ENCODE data around the gene ADD1. TPM values are rescaled to one million over a fixed set of nuclear protein-coding genes. Genes with fewer than 3 reads are reported as not detected.

ADD1 gene
- total and polyA plus RNA-seq, 7 donors = 124 to 224 (median 176) TPM

DNA sequence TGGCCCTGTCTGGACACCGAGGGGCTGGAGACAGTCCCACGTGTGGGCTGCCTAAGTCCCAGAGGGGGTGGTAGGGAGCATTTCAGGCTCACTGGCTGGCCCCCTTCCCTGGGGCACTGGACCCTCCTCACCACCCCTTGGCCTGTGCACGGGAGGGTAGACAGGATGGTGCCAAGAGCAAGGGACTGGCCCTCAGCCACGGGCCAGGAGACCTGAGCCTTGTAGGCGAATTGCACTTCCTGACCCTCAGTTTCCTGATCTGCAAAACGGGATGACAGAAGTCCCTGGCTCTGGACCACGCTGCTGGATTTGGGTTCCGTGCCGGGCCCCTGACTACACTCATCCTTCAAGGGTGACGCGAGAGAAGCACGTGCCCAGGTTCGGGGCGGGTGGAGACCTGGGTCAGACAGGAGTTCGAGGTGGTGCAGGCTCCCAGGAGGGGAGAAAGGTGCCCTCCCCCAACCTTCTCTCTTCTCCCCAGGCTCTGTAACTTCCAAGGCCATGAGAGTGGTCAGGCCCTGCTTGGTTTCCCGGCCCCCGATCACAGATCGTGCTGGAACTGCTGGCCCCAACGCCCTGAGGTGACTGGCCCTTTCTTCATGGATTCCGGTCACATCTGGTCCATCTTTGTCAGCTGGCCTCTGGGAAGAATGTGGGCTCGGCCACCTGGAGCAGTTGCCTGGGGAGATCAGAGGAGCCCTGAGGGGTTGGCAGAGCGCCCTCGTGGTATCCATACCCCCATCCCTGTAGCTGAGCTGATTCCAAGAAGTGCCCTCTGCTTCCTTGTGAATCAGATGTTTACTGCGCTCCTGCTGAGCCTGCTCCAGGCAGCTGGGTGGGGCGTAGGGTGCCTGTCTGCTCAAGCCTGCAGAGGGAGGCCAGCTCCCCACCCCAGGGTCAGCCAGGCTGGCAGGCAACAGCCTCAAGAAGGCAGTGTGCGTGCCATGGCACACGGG lies 47.5 kb upstream of the ADD1 start:
- peak; percentile 17 to 57 for DNase-seq
- TF ChIP-seq, protein P1, sequence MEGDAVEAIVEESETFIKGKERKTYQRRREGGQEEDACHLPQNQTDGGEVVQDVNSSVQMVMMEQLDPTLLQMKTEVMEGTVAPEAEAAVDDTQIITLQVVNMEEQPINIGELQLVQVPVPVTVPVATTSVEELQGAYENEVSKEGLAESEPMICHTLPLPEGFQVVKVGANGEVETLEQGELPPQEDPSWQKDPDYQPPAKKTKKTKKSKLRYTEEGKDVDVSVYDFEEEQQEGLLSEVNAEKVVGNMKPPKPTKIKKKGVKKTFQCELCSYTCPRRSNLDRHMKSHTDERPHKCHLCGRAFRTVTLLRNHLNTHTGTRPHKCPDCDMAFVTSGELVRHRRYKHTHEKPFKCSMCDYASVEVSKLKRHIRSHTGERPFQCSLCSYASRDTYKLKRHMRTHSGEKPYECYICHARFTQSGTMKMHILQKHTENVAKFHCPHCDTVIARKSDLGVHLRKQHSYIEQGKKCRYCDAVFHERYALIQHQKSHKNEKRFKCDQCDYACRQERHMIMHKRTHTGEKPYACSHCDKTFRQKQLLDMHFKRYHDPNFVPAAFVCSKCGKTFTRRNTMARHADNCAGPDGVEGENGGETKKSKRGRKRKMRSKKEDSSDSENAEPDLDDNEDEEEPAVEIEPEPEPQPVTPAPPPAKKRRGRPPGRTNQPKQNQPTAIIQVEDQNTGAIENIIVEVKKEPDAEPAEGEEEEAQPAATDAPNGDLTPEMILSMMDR (IDR thresholded peaks at IDR 0.05) = no peak
- H3K27ac ChIP-seq = peak overlapping the region; percentile 5
- WGBS, 3 donors = 72 to 82% (median 77%) methylated on average over 27 of the region's 27 CpGs
- ATAC-seq = no peak
- H3K36me3 ChIP-seq (ENCODE audit: insufficient read depth in 1 of 2, low read depth in 1 of 2) = no peaks in the 10 kb centered on the region
- intact Hi-C loops (cut with DNase I) = no loop called here
- H3K27me3 ChIP-seq (ENCODE audit: insufficient read depth in 3 of 3, low read length in 2 of 3) = no peaks in the 10 kb centered on the region
- peaks cover 31% of the 10 kb centered on the region for H3K4me1 ChIP-seq
- no peak overlapping the region for H3K4me3 ChIP-seq
- no peaks in the 10 kb centered on the region for H3K9me3 ChIP-seq

DNA sequence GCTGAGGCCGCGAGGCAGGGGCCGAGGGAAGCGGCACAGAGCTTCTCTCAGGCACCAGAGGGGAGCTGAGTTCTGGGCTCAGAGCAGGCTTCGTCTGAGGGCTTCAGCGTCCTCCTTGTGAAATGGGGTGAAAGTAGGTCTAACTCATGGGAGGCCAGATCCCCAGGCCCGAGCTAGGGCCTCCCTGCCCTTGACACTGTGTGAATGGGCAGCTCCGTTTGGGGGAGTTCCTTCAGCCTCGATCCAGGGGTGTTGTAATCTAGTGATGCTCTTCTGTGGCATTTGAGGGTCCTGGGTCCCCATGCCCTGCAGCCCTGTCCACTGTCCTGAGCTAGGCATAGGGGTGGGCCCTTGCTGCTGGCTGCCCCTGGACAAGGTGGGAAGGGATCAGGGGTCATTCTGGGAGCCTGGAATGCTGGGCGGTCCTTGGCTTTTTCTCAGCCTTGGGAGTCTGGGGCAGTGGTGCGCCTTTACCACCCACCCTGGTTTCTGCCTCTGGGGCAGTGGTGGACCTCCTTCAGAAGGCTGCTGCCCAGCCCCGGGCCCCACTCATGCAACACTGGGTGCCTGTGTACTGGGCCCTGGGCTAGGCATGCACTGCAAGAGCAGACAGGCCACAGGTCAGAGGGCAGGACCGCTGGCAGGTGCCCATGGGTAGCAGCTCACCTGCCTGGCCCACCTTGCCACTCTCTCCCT lies 46.6 kb upstream of the ADD1 start:
- H3K9me3 ChIP-seq = no peaks in the 10 kb centered on the region
- H3K27ac ChIP-seq = peak overlapping the region; percentile 5
- TF ChIP-seq, protein P1 (IDR thresholded peaks at IDR 0.05) = no peak
- H3K36me3 ChIP-seq (ENCODE audit: insufficient read depth in 1 of 2, low read depth in 1 of 2) = no peaks in the 10 kb centered on the region
- H3K4me3 ChIP-seq = no peak overlapping the region
- WGBS, 3 donors = 84 to 91% (median 87%) methylated on average over 13 of the region's 13 CpGs
- H3K27me3 ChIP-seq (ENCODE audit: insufficient read depth in 3 of 3, low read length in 2 of 3) = no peaks in the 10 kb centered on the region
- peaks cover 39% of the 10 kb centered on the region for H3K4me1 ChIP-seq
- ATAC-seq = no peak
- no peak for DNase-seq
- intact Hi-C loops (cut with DNase I) = no loop called here

DNA sequence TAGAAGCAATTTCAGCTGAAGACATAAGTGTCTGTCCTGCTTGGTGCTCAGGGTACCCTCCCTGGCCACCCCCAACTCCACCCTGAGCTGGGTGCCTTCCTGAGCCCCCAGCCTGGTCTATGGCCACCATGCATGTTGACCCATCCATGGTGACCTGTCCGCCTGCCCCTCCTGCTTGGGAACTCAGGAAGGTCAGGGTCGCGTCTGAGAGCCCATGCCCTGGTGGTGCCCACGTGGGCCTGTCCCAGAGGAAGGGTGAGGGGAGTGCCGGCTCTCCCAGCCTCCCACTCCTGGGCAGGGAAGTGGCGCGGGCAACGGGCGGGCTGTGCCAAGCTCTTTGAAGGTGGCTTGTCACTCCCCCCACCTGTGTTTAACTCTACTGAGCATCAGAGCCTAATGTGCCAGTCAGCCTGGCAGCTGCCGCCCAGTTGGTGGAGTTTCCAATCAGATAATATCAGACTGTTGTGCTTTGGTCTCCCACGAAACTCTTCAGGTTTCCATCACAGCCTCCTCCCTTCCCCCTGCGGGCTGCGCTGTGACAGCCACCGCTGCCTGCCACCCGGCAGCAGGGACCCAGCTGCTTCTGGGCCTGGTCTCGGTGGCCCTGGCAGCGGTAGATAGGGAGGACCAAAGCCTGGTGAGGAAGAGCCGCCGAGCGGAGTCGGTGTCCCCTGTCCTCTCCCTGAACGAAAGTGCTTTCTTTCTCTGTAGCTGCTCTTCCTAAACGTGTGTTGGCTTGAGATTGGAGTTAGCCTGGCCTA lies 45.9 kb upstream of the ADD1 start:
- WGBS, 3 donors = 66 to 75% (median 72%) methylated on average over 22 to 23 of the region's 23 CpGs
- no peaks in the 10 kb centered on the region for H3K27me3 ChIP-seq (ENCODE audit: insufficient read depth in 3 of 3, low read length in 2 of 3)
- peaks cover 42% of the 10 kb centered on the region for H3K4me1 ChIP-seq
- H3K36me3 ChIP-seq (ENCODE audit: insufficient read depth in 1 of 2, low read depth in 1 of 2) = no peaks in the 10 kb centered on the region
- intact Hi-C loops (cut with DNase I) = no loop called here
- DNase-seq = peak; percentile 11 to 52
- TF ChIP-seq, protein P1 (IDR thresholded peaks at IDR 0.05) = no peak
- H3K9me3 ChIP-seq = no peaks in the 10 kb centered on the region
- peak overlapping the region; percentile 9 for H3K27ac ChIP-seq
- ATAC-seq = no peak
- peak overlapping the region; percentile 13 for H3K4me3 ChIP-seq

DNA sequence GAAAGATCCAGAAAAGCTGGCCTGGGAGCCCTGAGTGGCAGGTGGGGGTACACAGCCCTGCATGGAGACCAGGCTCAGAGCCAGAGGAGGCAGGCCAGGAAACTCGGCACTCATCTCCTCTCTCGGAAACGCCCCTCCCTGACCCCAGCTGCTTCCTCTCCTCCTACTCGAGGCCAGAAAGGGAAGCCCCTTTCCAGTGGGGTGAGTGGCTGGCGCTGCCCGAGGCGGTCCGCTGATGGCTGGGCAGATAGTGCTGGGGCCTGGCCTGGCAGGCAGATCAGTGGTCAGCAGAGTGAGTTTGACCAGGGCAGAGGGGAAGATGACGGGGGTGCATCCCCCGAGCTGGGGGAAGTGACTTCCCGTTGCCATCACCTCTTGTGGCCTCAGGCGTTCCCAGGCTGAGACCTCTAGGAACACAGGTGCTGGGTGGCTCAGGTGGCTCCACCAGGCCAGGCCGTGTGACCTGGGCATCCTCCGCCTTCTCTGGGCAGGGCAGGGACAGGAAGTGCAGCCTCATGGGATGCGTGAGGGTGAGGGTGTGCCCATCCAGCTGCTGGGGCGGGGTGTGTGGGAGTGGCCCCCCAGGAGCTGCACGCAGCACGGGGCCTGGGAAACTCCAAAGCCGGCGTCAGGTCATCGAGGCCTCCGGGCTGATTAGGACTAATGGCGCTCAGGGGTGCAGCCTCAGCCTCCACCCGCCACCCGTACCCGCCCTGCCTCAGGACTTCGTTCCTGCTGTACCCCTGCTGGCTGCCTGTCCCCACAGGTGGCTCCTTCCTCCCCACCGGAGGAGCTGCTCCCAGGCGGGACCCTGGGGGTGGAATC lies 45.0 kb upstream of the ADD1 start:
- peaks cover 46% of the 10 kb centered on the region for H3K4me1 ChIP-seq
- WGBS, 3 donors = 60% methylated on average over 28 to 29 of the region's 29 CpGs
- TF ChIP-seq, protein P1 (IDR thresholded peaks at IDR 0.05) = no peak
- no peaks in the 10 kb centered on the region for H3K9me3 ChIP-seq
- H3K27me3 ChIP-seq (ENCODE audit: insufficient read depth in 3 of 3, low read length in 2 of 3) = no peaks in the 10 kb centered on the region
- H3K4me3 ChIP-seq = peak overlapping the region; percentile 34
- intact Hi-C loops (cut with DNase I) = no loop called here
- peak in 2 of 4 donors; percentile 6 to 31 for ATAC-seq
- H3K36me3 ChIP-seq (ENCODE audit: insufficient read depth in 1 of 2, low read depth in 1 of 2) = no peaks in the 10 kb centered on the region
- H3K27ac ChIP-seq = no peak overlapping the region
- peak; percentile 63 to 82 for DNase-seq
